Body of pancreas (tissue), 4 donors: Measurements from ENCODE around the gene VPS37D.
"Not testable (repeated sequence)": the region's sequence is repeated elsewhere in the genome, so short reads cannot be mapped to it uniquely, and the experiment has no call there.

Experiments
- POLR2A ChIP-seq, 3 donors: fragments of 450-650 bp; IDR thresholded peaks; one replicate each; pipeline ENCODE4 v1.6.1; 2016; ENCODE audit warnings: antibody characterized with exemption in 3 of 3, mild to moderate bottlenecking in 2 of 3
- TF ChIP-seq, protein P1 (sequence below), 7 experiments: fragments of 450-650 bp in 4 of 7; fragments of 200-600 bp in 3 of 7; sonication (generic) in 3 of 7; IDR thresholded peaks; one replicate each; pipeline ENCODE4 v1.5.1; 2016 to 2019; ENCODE audit warnings: antibody characterized with exemption in 7 of 7

DNA sequence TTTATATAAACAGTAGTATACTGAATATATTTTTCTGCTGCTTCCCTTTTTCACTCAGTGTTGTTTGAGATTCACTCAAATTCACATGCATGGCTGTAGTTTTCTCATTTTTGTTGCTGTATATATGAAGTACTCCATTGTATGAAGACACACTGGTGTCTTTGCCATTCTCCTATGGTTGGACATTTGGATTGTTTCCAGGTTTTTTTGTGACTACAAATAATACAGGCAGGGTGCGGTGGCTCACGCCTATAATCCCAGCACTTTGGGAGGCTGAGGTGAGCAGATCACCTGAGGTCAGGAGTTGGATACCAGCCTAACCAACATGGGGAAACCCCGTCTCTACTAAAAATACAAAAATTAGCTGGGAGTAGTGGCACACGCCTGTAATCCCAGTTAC is 7.0 kb upstream of the VPS37D start:
- TF ChIP-seq, protein P1, sequence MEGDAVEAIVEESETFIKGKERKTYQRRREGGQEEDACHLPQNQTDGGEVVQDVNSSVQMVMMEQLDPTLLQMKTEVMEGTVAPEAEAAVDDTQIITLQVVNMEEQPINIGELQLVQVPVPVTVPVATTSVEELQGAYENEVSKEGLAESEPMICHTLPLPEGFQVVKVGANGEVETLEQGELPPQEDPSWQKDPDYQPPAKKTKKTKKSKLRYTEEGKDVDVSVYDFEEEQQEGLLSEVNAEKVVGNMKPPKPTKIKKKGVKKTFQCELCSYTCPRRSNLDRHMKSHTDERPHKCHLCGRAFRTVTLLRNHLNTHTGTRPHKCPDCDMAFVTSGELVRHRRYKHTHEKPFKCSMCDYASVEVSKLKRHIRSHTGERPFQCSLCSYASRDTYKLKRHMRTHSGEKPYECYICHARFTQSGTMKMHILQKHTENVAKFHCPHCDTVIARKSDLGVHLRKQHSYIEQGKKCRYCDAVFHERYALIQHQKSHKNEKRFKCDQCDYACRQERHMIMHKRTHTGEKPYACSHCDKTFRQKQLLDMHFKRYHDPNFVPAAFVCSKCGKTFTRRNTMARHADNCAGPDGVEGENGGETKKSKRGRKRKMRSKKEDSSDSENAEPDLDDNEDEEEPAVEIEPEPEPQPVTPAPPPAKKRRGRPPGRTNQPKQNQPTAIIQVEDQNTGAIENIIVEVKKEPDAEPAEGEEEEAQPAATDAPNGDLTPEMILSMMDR (IDR thresholded peaks at IDR 0.05) = not testable (repeated sequence)
- not testable (repeated sequence) for TF ChIP-seq POLR2A (IDR thresholded peaks at IDR 0.05)
